ENCODE measurements around the gene VPS16.

- TF ChIP-seq CTCF (IDR thresholded peaks at IDR 0.05) (no peak), POLR2AphosphoS5 (IDR thresholded peaks at IDR 0.05) (no peak), POLR2A (IDR thresholded peaks at IDR 0.05) (no peak)
Observed at GRCh38 chr20:2804852-2805688, 35.5 kb upstream of the VPS16 start.

Measured in transverse colon (tissue), 4 donors.